Panc1 (cell line): ENCODE measurements around the gene BBS1. TPM values are rescaled to one million over a fixed set of nuclear protein-coding genes. Genes with fewer than 3 reads are reported as not detected.

Experiments
- ATAC-seq: fragments of 200-7000 bp; cut with Tn5 transposase; 2 replicates; pipeline ENCODE4 v1.9.1; 2020; ENCODE audit warnings: mild to moderate bottlenecking, moderate library complexity
- BruUV-seq: library from RNA; stranded (reverse); fragments of 400-500 nt; replicated peaks from 2 replicates; lab custom pipeline; 2021; lab: Mats Ljungman, UMichigan
- CTCF ChIA-PET: fragments of 300-600 bp; sonication (Branson Sonifier 250); formaldehyde crosslinking; loops from one replicate; lab custom pipeline; 2022; ENCODE audit warnings: antibody characterized with exemption; lab: Charles Lee
- POLR2A ChIA-PET: fragments of 300-600 bp; sonication (Branson Sonifier 250); formaldehyde crosslinking; loops from one replicate; lab custom pipeline; 2022; ENCODE audit warnings: antibody characterized with exemption; lab: Charles Lee
- DNase-seq: peaks from one replicate; pipeline ENCODE4 v3.0.0-alpha.2; 2010; ENCODE audit warnings: low read depth, low spot score
- H3K27ac ChIP-seq: 2 replicates; pipeline ENCODE4 v1.5.1; 2011; ENCODE audit warnings: mild to moderate bottlenecking, low read length, inconsistent platforms
- H3K27me3 ChIP-seq: fragments of 200-500 bp; sonication (Bioruptor generic); 2 replicates; pipeline ENCODE4 v1.6.0; 2014; ENCODE audit warnings: low read length, inconsistent platforms; ENCODE audit not compliant: control insufficient read depth, insufficient read depth
- H3K36me3 ChIP-seq: fragments of 200-500 bp; sonication (Bioruptor generic); 2 replicates; pipeline ENCODE4 v1.5.1; 2014; ENCODE audit warnings: inconsistent platforms, mild to moderate bottlenecking, low read length, moderate library complexity; ENCODE audit not compliant: control insufficient read depth, insufficient read depth
- H3K4me1 ChIP-seq: 2 replicates; pipeline ENCODE4 v1.5.1; 2011; ENCODE audit warnings: inconsistent platforms, mild to moderate bottlenecking, low read length, moderate library complexity; ENCODE audit not compliant: control insufficient read depth, insufficient read depth
- H3K4me3 ChIP-seq, 2 experiments: 2 replicates each; pipeline ENCODE4 v1.5.1; 2011 to 2012; ENCODE audit warnings: low read depth in 2 of 2, low read length in 2 of 2, mild to moderate bottlenecking in 2 of 2, inconsistent platforms in 1 of 2, moderate library complexity in 1 of 2
- H3K9me3 ChIP-seq: fragments of 200-500 bp; sonication (Bioruptor generic); 2 replicates; pipeline ENCODE4 v1.5.1; 2014; ENCODE audit warnings: low read depth, mild to moderate bottlenecking, inconsistent platforms, low read length, moderate library complexity; ENCODE audit not compliant: control insufficient read depth, insufficient read depth
- POLR2AphosphoS5 ChIP-seq: IDR thresholded peaks from 2 replicates; pipeline ENCODE4 v1.6.1; 2012; ENCODE audit warnings: mild to moderate bottlenecking, low read depth, low read length, moderate library complexity
- SIN3A ChIP-seq: IDR thresholded peaks from 2 replicates; pipeline ENCODE4 v1.6.1; 2012; ENCODE audit warnings: low read depth, mild to moderate bottlenecking, low read length, moderate library complexity, borderline replicate concordance; ENCODE audit not compliant: insufficient read depth
- TCF7L2 ChIP-seq: IDR thresholded peaks from 2 replicates; pipeline ENCODE4 v1.6.1; 2011; ENCODE audit warnings: mild to moderate bottlenecking, low read depth, low read length, inconsistent platforms
- in situ Hi-C: cut with HindIII; loops from 2 replicates; pipeline ENCODE4 v1.10.0; 2016; ENCODE audit warnings: low sequenced_read_pairs, low pct_unique_long_range_greater_than_20kb
- intact Hi-C: fragments of 100-400 bp; cut with micrococcal nuclease; formaldehyde crosslinking; loops from one replicate; pipeline ENCODE4 v1.10.0; 2022; ENCODE audit not compliant: unreplicated experiment
- total RNA-seq: library from RNA; stranded (reverse); gene quantifications from one replicate; pipeline ENCODE4 v1.2.1, GENCODE V29; 2021; ENCODE audit not compliant: unreplicated experiment
- TF ChIP-seq, protein P1 (sequence below): fragments of 450-650 bp; IDR thresholded peaks from 2 replicates; pipeline ENCODE4 v1.5.1; 2017; ENCODE audit warnings: mild to moderate bottlenecking
- TF ChIP-seq, protein P2 (sequence below), 2 experiments: IDR thresholded peaks; 2 replicates each; pipeline ENCODE4 v1.6.1; 2011 to 2012; ENCODE audit warnings: low read depth in 2 of 2, control low read depth in 1 of 2, low read length in 1 of 2, mild to moderate bottlenecking in 1 of 2, moderate library complexity in 1 of 2; ENCODE audit not compliant: insufficient read depth in 1 of 2

The BBS1 gene
- total RNA-seq, 1 experiment from 2014 or later: 26.9 TPM

GRCh38 chr11:66546966-66547661 lies 36.7 kb downstream of the BBS1 start:
- no TSS peak for BruUV-seq
- intact Hi-C loops: no loop called here
- ATAC-seq (no peak), DNase-seq (no peak)
- Histone ChIP-seq H3K36me3 (no peaks in the 10 kb centered on the region), H3K4me3 (peak overlapping the region; percentile 87 to 92; a peak in 3 of 4 replicates), H3K9me3 (no peaks in the 10 kb centered on the region), H3K27ac (no peak overlapping the region), H3K4me1 (peaks cover 9% of the 10 kb centered on the region), H3K27me3 (no peaks in the 10 kb centered on the region)
- TF ChIP-seq, protein P1, sequence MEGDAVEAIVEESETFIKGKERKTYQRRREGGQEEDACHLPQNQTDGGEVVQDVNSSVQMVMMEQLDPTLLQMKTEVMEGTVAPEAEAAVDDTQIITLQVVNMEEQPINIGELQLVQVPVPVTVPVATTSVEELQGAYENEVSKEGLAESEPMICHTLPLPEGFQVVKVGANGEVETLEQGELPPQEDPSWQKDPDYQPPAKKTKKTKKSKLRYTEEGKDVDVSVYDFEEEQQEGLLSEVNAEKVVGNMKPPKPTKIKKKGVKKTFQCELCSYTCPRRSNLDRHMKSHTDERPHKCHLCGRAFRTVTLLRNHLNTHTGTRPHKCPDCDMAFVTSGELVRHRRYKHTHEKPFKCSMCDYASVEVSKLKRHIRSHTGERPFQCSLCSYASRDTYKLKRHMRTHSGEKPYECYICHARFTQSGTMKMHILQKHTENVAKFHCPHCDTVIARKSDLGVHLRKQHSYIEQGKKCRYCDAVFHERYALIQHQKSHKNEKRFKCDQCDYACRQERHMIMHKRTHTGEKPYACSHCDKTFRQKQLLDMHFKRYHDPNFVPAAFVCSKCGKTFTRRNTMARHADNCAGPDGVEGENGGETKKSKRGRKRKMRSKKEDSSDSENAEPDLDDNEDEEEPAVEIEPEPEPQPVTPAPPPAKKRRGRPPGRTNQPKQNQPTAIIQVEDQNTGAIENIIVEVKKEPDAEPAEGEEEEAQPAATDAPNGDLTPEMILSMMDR: no peak
- TF ChIP-seq SIN3A (no peak), POLR2AphosphoS5 (no peak), TCF7L2 (no peak)
- TF ChIP-seq, protein P2, sequence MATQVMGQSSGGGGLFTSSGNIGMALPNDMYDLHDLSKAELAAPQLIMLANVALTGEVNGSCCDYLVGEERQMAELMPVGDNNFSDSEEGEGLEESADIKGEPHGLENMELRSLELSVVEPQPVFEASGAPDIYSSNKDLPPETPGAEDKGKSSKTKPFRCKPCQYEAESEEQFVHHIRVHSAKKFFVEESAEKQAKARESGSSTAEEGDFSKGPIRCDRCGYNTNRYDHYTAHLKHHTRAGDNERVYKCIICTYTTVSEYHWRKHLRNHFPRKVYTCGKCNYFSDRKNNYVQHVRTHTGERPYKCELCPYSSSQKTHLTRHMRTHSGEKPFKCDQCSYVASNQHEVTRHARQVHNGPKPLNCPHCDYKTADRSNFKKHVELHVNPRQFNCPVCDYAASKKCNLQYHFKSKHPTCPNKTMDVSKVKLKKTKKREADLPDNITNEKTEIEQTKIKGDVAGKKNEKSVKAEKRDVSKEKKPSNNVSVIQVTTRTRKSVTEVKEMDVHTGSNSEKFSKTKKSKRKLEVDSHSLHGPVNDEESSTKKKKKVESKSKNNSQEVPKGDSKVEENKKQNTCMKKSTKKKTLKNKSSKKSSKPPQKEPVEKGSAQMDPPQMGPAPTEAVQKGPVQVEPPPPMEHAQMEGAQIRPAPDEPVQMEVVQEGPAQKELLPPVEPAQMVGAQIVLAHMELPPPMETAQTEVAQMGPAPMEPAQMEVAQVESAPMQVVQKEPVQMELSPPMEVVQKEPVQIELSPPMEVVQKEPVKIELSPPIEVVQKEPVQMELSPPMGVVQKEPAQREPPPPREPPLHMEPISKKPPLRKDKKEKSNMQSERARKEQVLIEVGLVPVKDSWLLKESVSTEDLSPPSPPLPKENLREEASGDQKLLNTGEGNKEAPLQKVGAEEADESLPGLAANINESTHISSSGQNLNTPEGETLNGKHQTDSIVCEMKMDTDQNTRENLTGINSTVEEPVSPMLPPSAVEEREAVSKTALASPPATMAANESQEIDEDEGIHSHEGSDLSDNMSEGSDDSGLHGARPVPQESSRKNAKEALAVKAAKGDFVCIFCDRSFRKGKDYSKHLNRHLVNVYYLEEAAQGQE (IDR thresholded peaks at IDR 0.05; ENCODE audit: insufficient read depth in 1 of 2, low read depth in 2 of 2, low read length in 1 of 2): no peak
- POLR2A ChIA-PET: no interaction called here
- in situ Hi-C loops: no loop called here
- CTCF ChIA-PET: interaction anchor here (0.6 kb wide), 1 partner anchor 72 kb away, joined by 5 read pairs; no protein-coding TSS in a partner anchor

DNA sequence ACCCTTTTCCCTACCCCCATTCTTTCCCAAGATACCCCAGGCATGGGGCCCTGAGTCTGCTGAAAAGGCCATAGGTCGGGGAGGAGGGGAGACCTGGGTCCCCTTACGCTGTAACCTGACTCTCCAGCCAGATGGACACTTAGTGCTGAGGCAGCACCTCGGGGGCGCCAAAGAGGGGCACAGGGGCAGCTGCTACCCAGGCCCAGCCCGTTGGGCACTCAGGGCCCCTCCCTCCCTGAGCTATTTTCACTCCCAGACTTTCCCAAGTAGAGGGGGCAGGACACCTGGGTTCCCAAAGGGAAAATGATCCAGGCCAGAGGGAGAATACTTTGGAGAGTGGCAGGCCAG lies 37.2 kb downstream of the BBS1 start:
- H3K4me3 ChIP-seq: no peak overlapping the region
- intact Hi-C loops: no loop called here
- no TSS peak for BruUV-seq
- CTCF ChIA-PET: interaction anchor here (0.6 kb wide), 1 partner anchor 71 kb away, joined by 5 read pairs; no protein-coding TSS in a partner anchor
- TF ChIP-seq TCF7L2 (no peak), SIN3A (no peak)
- POLR2A ChIA-PET: no interaction called here
- no peaks in the 10 kb centered on the region for H3K36me3 ChIP-seq
- H3K27ac ChIP-seq: no peak overlapping the region
- no peaks in the 10 kb centered on the region for H3K27me3 ChIP-seq
- H3K4me1 ChIP-seq: peaks cover 9% of the 10 kb centered on the region
- no peaks in the 10 kb centered on the region for H3K9me3 ChIP-seq
- ATAC-seq: no peak
- in situ Hi-C loops: no loop called here
- no peak for DNase-seq

GRCh38 chr11:66548041-66548440 lies 37.6 kb downstream of the BBS1 start:
- Histone ChIP-seq H3K27me3 (no peaks in the 10 kb centered on the region), H3K9me3 (no peaks in the 10 kb centered on the region), H3K36me3 (no peaks in the 10 kb centered on the region), H3K4me1 (peaks cover 9% of the 10 kb centered on the region), H3K4me3 (no peak overlapping the region), H3K27ac (no peak overlapping the region)
- TF ChIP-seq POLR2AphosphoS5: no peak
- TF ChIP-seq, protein P2 (IDR thresholded peaks at IDR 0.05; ENCODE audit: insufficient read depth in 1 of 2, low read depth in 2 of 2, low read length in 1 of 2): no peak
- no peak for TF ChIP-seq SIN3A
- TF ChIP-seq, protein P1: no peak
- TF ChIP-seq TCF7L2: no peak
- ChIA-PET POLR2A (no interaction called here), CTCF (no interaction called here)
- DNase-seq (no peak), ATAC-seq (no peak)
- intact Hi-C loops: no loop called here
- no TSS peak for BruUV-seq
- in situ Hi-C loops: no loop called here
